CD4-positive, alpha-beta T cell treated with Interleukin-17A for 4 hours (primary cell): Measurements from ENCODE around the gene HAPLN2.
A peak's percentile ranks its signal among the peaks of the same experiment; 100 is the strongest.
"Not testable (repeated sequence)": the region's sequence is repeated elsewhere in the genome, so short reads cannot be mapped to it uniquely, and the experiment has no call there.

ENCODE experiments used
- DNase-seq: peaks from one replicate; pipeline ENCODE4 v3.0.0-alpha.2; 2020; ENCODE audit warnings: mixed read lengths

HAPLN2 gene

DNA sequence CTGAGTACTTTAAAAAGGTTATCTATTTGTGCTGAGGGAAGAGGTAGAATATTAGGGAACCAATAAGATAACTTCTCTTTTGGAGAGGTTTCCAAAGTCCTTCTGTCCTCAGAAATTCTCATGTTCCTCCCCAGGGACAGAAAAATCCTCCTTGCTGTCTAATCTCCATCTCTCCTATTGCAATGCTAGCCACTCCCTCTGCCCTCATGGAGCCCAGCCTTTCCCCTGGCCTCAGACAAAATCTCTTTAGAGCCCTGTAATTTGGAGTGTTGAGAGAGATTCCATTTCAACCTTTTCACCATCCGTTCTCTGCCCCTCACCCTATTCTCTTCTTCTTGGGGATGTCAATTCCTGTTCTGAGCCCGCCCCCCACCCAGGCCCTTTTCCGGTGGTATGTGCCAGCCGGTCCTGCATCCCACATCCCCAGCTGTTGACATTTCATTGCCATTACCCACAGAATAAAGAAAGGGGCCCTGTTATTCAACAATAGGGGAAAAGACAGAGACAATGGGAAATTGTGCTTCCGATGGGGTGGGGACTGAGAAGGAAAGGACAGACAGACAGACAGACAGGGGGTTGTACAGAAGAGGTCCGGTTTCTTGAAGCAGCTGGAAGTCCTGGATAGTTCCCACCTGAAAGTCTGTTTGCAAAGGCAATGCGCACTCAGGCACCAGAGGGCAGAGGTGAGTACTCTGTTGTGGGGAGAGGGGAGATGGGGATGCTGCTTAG is at the start of gene HAPLN2:
TSS of gene HAPLN2 (plus strand) at position 563 of the 729 bp plus-strand sequence. CDS start 4,076 bp downstream, outside the sequence.
- peak; percentile 45 for DNase-seq

DNA sequence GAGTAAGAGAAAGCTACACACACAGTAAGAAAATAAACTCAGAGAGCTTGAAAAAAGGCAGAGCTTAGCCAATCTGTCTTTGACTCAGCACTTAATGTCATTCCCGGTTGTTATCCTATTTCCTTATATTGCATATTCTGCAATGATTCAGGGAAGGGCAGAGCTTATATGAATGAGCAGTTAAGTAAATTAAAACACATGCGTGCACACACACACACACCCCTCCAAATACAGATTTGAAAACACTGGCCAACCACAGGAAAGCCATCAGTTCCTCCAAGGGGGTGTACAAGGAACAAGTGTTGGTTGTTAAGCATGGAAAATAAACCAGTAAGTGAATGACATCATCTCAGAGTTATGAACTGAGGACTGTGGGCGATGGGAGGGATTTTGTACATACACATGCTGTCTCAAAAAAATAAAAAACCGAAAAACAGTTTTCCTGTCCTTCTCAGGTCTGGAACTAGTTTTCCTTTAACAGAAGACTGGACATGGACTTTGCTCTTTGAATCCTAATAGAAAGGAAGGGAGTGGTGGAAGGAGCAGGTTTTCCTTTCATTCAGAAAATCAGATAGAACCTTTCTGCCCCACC is 47.9 kb upstream of the HAPLN2 start:
- DNase-seq = no peak

DNA sequence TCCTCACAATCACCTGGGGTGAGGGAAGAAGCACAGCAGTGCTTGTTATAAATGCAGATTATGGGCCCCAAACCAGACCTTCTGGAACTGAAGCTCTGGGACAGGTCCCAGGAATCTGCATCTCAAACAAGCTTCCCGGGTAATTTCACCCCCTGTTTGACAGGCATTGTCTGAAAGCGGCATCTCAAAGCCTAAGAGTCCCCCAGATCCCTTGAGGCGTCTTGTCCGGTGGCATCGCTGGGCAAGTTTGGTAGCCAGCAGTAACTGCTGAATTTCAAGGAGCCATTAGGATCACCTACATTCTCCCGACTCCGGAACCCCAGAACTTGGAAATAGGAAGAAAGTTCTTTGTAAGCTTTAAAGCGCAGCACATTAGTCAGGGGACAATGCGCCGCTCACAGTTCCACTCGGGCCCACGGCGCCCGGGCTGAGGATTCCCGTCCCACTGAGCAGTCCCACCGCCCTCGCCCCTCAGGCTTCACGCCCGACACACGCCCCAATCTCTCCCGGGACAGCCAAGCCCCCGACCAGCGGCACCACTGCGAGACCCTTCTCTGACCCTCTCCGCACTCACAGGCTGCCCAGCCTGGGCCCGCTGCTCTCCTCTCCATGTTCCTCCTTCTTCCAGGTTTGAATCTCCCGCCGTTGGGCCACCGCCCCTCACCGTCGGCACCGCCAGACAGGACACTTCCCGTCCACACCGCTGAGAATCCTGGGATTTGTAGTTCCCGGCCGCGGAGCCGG is 47.1 kb upstream of the HAPLN2 start, which contains the start of gene IQGAP3:
TSS of gene IQGAP3 (minus strand) at position 647 of the 744 bp plus-strand sequence. CDS start at position 611, 36 bp downstream.
- peak; percentile 78 for DNase-seq

DNA sequence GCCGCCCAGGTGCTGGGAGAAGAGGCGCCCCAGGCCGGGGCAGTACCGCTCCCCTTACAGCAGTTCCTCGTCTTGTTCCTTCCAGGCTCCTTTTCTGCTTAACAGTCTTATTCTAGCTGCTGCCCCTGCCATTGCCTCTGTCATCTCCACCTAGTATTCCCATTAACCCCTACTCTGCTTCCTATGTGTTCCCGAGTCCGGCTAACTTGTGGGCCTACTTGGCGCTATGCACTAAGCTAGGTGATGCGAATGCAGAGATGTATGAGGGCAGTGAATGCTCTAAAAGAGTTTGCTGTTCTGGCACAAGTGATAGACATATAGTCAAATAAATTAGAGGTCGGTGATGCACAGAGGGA is 46.6 kb upstream of the HAPLN2 start:
- DNase-seq = no peak

DNA sequence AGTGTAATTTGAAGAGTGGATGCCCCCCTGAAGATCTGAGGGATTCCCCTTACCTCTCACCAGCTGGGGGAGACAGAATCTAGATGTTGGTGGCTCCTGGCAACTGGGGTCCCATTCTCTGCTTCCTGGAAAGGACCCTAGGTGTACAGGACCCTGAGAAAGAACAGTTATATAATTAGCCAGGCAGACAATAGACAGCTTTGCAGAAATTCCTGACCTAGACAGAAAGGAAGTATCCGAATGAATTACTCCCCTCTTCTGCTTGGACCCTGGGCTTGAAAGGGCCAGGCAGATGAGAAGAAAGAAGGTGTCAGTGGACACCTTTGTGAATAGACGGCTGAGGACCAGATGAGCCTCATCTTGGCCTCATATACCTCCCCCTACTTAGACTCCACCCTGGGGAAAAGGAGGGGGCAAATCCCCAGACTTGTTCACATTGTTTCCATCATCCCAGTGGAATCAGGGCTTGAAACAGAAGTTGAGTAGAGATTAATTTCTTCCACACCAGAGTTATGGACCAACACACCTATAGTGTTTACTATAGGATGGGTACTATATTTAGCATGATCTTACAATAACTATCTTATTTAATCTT is 45.1 kb upstream of the HAPLN2 start:
- DNase-seq = no peak

DNA sequence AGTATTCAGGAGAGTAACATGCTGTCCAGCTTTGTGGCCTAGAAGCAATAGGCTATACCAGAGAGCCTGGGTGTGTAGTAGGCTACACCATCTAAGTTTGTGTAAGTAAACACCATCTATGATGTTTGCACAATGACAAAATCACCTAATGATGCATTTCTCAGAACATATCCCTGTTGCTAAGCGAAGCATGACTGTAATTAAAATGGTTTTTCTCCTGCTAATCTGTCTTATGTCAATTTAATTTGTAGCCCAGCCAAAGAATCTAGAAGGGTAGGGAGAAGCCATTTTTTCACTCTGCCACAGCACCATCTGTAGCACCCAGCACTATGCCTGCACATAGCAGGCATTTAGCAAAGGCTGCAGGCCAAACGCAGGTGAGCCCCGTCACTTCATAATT is 41.7 kb upstream of the HAPLN2 start:
- no peak for DNase-seq

DNA sequence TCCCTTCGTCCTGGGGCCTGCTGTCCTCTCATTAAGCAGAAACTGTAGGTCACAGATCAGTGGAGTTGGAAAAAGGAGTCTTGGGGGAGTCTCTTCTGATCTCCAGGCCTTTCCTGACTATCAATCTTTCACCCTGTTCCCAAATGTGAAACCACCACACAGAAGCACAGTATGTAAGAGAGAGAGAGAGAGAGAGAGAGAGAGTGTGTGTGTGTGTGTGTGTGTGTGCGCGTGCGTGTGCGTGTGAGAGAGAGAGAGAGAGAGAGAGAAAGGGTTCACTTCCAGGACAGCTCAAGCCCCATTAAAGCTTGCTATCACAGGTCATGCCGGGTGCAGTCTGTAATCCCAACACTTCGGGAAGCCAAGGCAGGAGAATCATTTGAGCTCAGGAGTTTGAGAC is 41.2 kb upstream of the HAPLN2 start:
- DNase-seq = no peak

DNA sequence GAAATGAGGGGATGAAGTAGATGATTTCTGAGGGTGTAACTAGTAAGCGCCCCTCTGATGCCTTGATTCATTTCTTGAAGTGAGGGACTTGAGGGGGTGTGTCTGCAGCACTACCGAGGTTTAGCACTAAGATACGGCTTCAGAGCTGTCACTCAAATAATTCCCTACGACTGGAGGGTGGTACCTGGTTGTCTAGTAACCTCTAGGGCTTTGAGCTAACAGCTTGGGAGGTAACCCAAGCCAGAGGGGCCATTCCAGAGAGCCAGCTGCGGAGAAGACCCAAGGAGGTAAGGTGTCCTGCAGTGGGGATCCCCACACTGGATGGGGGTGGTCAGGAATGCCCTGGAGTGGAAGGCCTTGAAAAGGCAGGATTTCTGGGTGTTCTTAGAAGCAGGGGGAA is 39.7 kb upstream of the HAPLN2 start, which contains the start of gene TTC24:
TSS of gene TTC24 (plus strand) at position 252 of the 400 bp plus-strand sequence. CDS start 1,642 bp downstream, outside the sequence.
- DNase-seq = no peak

DNA sequence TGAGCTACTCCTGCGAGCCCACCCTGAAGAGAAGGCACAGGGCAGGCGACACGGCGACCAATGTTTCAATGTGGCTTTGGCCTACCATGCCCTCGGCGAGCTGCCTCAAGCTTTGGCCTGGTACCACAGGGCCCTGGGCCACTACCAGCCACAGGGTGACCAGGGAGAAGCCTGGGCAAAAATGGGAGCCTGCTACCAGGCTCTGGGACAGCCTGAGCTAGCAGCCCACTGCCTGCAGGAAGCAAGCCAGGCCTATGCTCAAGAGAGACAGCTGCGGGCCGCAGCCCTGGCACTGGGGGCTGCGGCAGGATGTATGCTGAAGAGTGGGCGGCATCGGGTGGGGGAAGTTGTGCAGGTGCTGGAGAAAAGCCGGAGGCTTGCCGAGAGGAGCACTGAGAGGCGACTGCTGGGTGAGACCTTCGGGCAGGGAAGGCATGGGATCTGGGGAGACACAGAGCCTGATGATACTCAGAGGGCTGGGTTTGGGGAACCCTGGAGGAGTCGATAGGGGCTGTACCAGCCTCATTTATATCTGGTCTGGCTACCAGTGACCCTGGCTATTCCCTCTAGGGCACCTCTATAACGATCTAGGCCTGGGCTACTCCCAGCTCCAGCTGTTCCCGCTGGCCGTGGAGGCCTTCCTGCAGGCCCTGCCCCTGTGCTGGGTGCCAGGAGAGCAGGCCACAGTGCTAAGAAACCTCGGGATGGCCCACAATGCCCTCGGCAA is 37.4 kb upstream of the HAPLN2 start:
- peak; percentile 57 for DNase-seq

DNA sequence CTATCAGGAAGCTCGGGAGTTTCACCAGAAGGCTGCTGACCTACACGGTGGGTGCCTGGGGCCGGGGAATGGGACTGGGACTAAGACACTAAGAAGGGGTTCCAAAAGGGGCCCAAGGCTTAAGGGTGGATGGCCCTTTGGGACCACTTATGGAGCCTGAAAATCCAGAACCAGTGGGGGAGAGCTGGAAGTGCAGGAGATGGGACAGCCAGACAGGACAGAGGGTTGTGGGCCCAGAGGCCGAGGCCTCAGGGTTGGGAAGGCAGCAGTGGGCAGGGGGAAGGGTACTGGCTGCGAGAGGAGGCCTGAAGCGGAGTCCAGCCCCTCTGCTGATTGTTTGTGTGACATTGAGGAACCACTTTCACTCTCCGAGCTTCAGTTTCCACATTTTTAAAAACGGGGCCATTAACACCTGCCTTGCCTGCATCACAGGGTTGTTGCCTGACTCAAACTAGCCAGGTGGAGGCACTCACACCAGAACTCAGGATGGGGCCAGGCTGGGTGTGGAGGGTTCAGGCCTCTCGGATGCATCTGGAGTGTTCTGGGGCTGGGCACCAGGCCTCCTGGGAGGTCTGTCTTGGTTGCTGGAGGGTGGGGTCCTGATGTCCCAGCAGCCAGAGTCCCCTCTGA is 36.7 kb upstream of the HAPLN2 start:
- peak; percentile 27 for DNase-seq

DNA sequence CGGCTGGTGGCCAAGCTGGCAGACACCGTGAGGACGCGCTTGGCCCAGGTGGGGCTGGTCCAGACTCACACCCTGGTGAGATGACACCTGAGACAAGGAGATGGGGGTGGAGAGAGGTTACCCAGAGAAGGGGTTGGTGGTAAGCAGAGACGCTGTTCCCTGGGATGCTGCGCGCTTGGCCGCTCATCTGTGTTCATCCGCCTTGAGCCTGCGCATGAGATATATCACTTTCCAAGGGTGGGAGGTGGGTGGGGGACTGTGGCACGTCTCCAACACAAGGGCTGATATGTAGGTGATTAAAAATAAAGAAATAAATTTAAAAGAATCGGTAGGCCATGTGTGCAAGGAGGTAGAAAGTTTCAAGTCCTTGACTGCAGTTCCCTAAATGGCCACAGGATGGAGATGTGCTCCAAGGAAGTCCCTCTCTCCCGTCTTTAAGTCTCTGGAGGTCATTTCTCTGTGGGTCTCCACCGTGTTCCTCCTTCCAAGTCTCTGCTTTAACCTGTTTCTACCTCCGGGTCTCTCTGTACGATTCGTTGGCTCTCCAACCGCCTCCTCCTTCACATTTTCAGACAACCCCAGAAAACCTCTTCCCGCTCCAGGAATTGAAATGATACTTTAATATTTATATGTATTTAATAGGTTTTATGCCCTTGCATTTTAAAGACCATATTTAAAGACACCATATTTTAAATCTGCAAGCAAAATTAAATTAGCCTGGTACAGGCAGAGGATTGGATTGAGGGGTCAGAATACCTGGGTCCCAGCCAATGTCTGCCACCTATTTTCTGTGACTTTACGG is 35.2 kb upstream of the HAPLN2 start:
- peak; percentile 85 for DNase-seq

DNA sequence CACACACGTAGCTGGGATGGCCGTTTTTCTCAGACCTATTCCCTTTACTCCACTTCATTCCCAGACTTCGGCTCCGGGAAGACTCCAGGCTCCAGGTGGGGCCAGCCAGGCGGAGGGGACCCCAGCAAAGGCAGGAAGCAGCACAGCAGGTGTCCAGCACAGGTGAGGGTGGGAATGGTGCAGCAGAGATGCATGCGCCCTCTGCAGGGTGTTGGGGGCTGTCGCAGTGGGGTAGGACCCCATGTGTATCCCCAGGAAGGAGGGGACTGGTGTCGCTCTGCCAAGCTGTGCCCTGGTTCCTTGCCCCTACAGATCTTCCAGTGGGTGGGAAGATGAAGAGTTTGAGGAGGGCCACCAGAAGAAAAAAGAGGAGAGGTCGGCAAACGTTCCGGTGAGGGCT is 34.4 kb upstream of the HAPLN2 start:
- no peak for DNase-seq

DNA sequence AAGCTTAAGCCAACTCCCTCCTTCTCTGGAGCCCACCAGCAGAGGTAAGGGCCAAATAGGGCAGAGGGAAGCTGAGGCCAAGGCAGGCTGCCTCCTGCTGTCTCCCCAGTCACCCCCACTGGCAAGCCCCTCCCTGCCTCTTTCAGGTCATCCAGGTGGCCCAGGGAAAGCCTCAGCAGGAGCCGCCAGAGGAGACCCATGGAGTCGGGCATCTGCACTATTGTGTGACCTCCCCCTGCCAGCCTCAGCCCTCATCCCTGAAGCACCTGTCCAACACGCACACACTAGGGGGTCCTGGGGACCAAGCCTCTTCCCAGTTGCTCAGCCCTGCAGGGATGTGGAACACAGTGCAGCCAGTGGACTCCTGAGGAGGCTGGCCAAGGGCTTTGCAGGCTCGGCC is 32.9 kb upstream of the HAPLN2 start:
- no peak for DNase-seq

DNA sequence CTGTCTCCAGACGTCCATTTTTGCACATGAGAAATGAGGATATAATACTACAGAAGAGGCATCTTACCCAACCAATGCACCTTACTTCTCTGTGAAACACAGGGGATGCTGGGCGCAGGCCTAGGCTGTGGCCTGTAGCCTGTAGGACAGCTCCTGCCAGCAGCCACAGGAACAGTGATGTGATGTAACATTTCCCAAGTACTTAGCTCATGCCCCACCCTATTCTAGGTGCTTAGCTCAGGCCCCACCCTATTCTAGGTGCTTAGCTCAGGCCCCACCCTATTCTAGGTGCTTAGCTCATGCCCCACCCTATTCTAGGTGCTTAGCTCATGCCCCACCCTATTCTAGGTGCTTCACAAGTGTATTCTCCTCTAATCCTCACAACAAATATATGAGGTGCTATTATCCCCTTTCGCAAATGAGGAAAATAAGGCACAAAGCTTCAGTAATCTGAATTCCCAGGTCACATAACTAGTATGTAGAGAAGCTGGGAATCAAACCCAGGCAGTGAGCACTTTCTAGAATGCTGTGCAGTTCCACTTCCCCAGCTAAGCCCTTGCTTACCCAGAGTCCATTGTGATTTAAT is 32.2 kb upstream of the HAPLN2 start:
- no peak for DNase-seq

DNA sequence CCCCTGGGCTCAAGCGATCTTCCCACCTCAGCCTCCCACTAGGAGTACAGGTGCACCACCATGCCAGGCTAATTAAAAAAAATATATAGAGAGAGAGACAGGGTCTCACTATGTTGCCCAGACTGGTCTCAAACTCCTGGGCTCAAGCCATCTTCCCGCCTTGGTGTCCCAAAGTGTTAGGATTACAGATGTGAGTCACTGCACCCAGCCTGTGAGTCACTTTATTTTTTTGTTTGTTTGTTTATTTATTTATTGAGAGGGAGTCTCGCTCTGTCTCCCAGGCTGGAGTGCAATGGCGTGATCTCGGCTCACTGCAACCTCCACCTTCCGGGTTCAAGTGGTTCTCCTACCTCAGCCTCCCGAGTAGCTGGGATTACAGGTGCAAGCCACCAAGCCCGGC is 31.3 kb upstream of the HAPLN2 start:
- not testable (repeated sequence) for DNase-seq

DNA sequence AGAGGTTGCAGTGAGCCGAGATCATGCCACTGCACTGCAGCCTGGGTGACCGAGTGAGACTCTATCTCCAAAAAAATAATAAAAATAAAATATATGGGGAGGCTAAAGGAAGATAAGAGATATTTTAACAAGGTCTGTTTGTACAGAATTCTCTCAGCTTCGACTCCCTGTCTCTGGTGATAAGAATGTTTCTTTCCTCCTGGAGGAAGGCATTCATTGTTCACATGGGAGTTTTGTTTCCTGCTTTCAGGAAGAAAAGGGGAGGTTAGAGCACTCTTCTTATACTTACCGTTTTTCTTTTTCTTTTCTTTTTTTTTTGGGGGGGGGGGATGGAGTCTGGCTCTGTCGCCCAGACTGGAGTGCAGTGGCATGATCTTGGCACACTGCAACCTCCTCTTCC is 29.7 kb upstream of the HAPLN2 start:
- DNase-seq = no peak

DNA sequence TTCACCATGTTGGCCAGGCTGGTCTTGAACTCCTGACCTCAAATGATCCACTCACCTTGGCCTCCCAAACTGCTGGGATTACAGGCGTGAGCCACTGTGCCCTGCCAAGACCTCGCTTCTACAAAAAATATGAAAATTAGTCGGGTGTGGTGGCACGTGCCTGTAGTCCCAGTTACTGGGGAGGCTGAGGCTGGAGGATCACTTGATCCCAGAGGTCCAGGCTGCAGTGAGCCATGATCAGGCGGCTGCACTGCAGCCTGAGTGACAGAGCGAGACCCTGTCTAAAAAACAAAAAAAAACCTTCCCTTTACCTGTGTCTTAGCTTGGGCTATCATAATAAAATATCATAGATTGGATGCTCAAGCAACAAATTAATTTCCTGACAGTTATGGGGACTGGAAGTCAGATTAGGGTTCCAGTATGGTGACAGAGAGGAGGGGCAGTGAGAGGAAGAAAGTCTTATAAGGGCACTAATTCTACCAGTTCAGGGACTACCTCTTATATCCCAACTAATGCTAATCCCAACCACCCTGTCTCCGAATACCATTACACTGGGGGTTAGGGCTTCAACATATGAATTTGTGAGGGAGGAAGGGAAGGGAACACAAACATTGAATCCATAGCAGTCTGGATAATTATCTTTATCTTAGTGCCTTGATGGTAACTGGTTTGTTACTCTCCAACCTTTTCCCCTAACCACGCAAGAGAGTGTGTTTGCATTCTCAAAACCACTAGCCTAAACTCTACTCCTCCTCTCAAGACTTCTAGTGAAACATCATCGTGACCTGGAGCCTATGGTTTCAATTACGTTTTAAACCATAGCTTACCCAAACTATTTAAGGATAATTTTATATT is 28.7 kb upstream of the HAPLN2 start:
- no peak for DNase-seq

DNA sequence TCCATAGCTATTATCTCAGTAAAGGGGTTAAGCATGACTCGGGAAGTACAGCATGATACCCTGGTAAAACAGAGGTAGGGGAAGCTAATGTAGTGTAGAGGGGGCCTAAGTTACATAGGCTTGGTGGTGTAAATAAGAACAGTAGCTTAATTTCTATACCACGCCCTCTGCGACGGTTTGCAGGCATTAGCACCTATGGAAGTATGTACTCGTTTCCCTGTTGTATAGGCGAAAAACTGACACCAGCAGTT is 28.1 kb upstream of the HAPLN2 start:
- DNase-seq = no peak

DNA sequence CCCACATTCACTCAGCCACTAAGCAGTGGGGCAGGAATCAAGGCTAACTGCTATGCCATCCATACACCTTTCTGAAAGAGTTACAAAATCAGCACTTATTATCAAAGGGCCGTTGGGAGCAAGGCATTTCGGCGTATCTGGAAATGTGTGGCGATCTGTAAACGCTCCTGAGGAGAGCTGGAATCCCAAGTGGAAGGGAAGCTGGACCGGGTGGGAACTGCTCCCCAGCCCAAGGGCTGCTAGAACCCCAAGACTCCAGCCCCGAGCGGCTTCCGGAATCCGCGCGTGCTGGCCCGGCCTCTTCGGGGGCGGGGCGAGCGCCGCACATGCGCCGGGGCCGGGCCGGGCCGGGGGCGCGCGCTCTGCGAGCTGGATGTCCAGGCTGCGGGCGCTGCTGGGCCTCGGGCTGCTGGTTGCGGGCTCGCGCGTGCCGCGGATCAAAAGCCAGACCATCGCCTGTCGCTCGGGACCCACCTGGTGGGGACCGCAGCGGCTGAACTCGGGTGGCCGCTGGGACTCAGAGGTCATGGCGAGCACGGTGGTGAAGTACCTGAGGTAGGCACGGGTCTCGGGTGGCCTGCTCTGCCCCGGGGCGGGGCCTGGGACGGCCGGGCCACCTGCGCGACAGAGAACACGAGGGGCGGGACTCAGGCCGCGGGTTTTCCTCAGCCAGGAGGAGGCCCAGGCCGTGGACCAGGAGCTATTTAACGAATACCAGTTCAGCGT is 27.6 kb upstream of the HAPLN2 start, which contains the start of gene NAXE:
TSS of gene NAXE (plus strand) at position 345 of the 726 bp plus-strand sequence. CDS start at position 374, 29 bp downstream.
- peak; percentile 84 for DNase-seq
